GM18858 (cell line): ENCODE data around the gene PTPRJ.
A peak's percentile ranks its signal among the peaks of the same experiment; 100 is the strongest.
"Not testable (repeated sequence)": the region's sequence is repeated elsewhere in the genome, so short reads cannot be mapped to it uniquely, and the experiment has no call there.

ENCODE experiments used
- ATAC-seq: cut with Tn5 transposase; IDR thresholded peaks from one replicate; pipeline ENCODE4 v1.9.1; 2021; ENCODE audit not compliant: unreplicated experiment

Gene PTPRJ

GRCh38 chr11:48107188-48107704, 126.9 kb downstream of the PTPRJ start:
- peak; percentile 78 for ATAC-seq

- ATAC-seq = no peak
These were observed 128.1 kb downstream of the PTPRJ start for GRCh38 chr11:48108231-48109045.

- ATAC-seq = no peak
These were observed 128.8 kb downstream of the PTPRJ start for GRCh38 chr11:48109046-48109666.

- ATAC-seq = no peak
These were observed 130.1 kb downstream of the PTPRJ start for GRCh38 chr11:48110509-48110766.

- ATAC-seq = no peak
These were observed 131.5 kb downstream of the PTPRJ start for GRCh38 chr11:48111891-48112290.

- ATAC-seq = no peak
These were observed 134.4 kb downstream of the PTPRJ start for GRCh38 chr11:48114740-48115139.

- ATAC-seq = no peak
These were observed 136.3 kb downstream of the PTPRJ start for GRCh38 chr11:48116437-48117228.

- no peak for ATAC-seq
These were observed 141.9 kb downstream of the PTPRJ start for GRCh38 chr11:48122246-48122645.

GRCh38 chr11:48122656-48123055, 142.3 kb downstream of the PTPRJ start:
- no peak for ATAC-seq

GRCh38 chr11:48123254-48123875, 143.0 kb downstream of the PTPRJ start:
- no peak for ATAC-seq

GRCh38 chr11:48123934-48124755, 143.8 kb downstream of the PTPRJ start:
- ATAC-seq = no peak

GRCh38 chr11:48124880-48125279, 144.5 kb downstream of the PTPRJ start:
- no peak for ATAC-seq

- no peak for ATAC-seq
These were observed 145.5 kb downstream of the PTPRJ start for GRCh38 chr11:48125866-48126265.

- ATAC-seq = no peak
These were observed 147.3 kb downstream of the PTPRJ start for GRCh38 chr11:48127521-48128183.

GRCh38 chr11:48129697-48130395, 149.5 kb downstream of the PTPRJ start:
- no peak for ATAC-seq

- no peak for ATAC-seq
These were observed 154.0 kb downstream of the PTPRJ start for GRCh38 chr11:48134221-48134922.

GRCh38 chr11:48138222-48138621, 157.9 kb downstream of the PTPRJ start:
- no peak for ATAC-seq

- ATAC-seq = not testable (repeated sequence)
These were observed 159.5 kb downstream of the PTPRJ start for GRCh38 chr11:48139896-48140295.
